Measurements from ENCODE around the gene CXCL11.

DNA sequence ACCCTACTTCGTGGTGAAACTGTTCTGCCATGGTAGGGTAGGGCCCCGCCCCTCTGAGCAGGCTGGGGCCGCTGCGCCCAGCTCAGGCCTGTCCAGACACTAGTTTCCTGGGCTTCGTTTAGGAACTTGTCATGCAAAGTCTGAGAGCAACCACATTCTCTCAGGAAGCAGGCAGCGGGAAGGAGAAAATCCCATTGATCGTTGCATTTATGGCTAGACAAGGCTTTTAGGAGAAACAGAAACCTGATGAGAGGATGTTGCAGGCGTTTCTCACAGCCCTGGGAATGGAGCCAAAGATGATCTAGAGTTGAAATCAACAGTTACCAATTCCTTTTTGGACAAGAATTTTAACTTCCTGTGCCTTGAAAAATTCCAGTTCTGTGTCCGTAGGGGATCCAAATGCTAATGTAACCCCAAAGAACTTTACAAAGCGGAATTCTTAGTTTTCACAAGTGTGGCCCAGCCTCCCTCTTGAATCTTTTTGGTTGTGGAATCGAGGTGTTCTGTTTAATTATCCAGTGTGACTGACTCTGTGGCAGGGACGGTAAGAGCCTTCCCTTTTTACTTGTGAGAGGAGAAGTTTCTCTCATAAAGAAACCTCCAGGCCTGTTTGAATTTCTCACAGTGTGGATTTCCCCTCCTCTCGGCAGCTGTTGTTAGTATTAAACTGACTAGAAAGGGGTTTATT lies 24.0 kb downstream of the CXCL11 start:
- TF ChIP-seq GATA2 (IDR thresholded peaks at IDR 0.05; ENCODE audit: low read depth, low read length) (no peak), GATA3 (IDR thresholded peaks at IDR 0.05; ENCODE audit: low read depth, low read length) (no peak)

Measured in SH-SY5Y (cell line).